Smooth muscle cell (in vitro differentiated cells): Measurements from ENCODE around the gene MCCD1. TPM values are rescaled to one million over a fixed set of nuclear protein-coding genes. Genes with fewer than 3 reads are reported as not detected.
A peak's percentile ranks its signal among the peaks of the same experiment; 100 is the strongest.

Experiments used
- DNase-seq: peaks from one replicate; lab custom pipeline; 2025; ENCODE audit not compliant: unreplicated experiment; lab: John Stamatoyannopoulos, UW
- H2AFZ ChIP-seq: fragments of 200-600 bp; sonication (generic); 2 replicates; pipeline ENCODE4 v1.6.0; 2016; ENCODE audit warnings: antibody characterized with exemption, low read depth, mild to moderate bottlenecking
- H3F3A ChIP-seq: fragments of 200-600 bp; sonication (generic); 2 replicates; pipeline ENCODE4 v1.6.0; 2017; ENCODE audit warnings: antibody characterized with exemption, low read depth
- H3K27ac ChIP-seq: fragments of 200-600 bp; sonication (generic); 2 replicates; pipeline ENCODE4 v1.5.1; 2016; ENCODE audit warnings: low read depth, mild to moderate bottlenecking
- H3K27me3 ChIP-seq: fragments of 200-600 bp; sonication (generic); 2 replicates; pipeline ENCODE4 v1.6.1; 2016; ENCODE audit warnings: low read depth, mild to moderate bottlenecking
- H3K36me3 ChIP-seq: fragments of 200-600 bp; sonication (generic); 2 replicates; pipeline ENCODE4 v1.5.1; 2016; ENCODE audit warnings: low read depth
- H3K4me1 ChIP-seq: fragments of 200-600 bp; sonication (generic); 2 replicates; pipeline ENCODE4 v1.5.1; 2016; ENCODE audit warnings: low read depth
- H3K4me2 ChIP-seq: fragments of 200-600 bp; sonication (generic); 2 replicates; pipeline ENCODE4 v1.6.0; 2016; ENCODE audit warnings: mild to moderate bottlenecking
- H3K4me3 ChIP-seq: fragments of 200-600 bp; sonication (generic); 2 replicates; pipeline ENCODE4 v1.5.1; 2016; ENCODE audit warnings: mild to moderate bottlenecking
- H3K79me2 ChIP-seq: fragments of 200-600 bp; sonication (generic); 2 replicates; pipeline ENCODE4 v1.6.0; 2016; ENCODE audit warnings: low read depth, mild to moderate bottlenecking
- H3K9ac ChIP-seq: fragments of 200-600 bp; sonication (generic); 2 replicates; pipeline ENCODE4 v1.6.0; 2016; ENCODE audit warnings: low read depth
- H3K9me3 ChIP-seq: fragments of 200-600 bp; sonication (generic); replicated peaks from 2 replicates; pipeline ENCODE4 v1.5.1; 2016; ENCODE audit warnings: low read depth
- H4K20me1 ChIP-seq: fragments of 200-600 bp; sonication (generic); 2 replicates; pipeline ENCODE4 v1.6.0; 2016; ENCODE audit warnings: low read depth
- CTCF ChIP-seq: fragments of 200-600 bp; sonication (generic); IDR thresholded peaks from 2 replicates; pipeline ENCODE4 v1.5.1; 2017; ENCODE audit warnings: borderline replicate concordance, mild to moderate bottlenecking, antibody characterized with exemption; ENCODE audit not compliant: insufficient read depth, poor library complexity, severe bottlenecking
- WGBS: methylation state at CpG from one replicate; pipeline ENCODE4 v1.1.7; 2016; ENCODE audit warnings: low lambda C conversion rate; 5-methylcytosine and 5-hydroxymethylcytosine counted together
- polyA plus RNA-seq: library from polyadenylated mRNA; unstranded; fragments of >200 nt; fragmentation: Nextera tagmentation; extraction: Ambion mirVana; gene quantifications from 2 replicates; pipeline ENCODE4 v1.2.1, GENCODE V29; 2016
- small RNA-seq: library from RNA; depleted of rRNA; stranded (forward); fragments of <200 nt; gene quantifications from one replicate; pipeline ENCODE3, GENCODE V24; 2014
- total RNA-seq: library from RNA; depleted of rRNA; stranded (reverse); fragments of >200 nt; gene quantifications from 2 replicates; pipeline ENCODE4 v1.2.3, GENCODE V29; 2014

Gene MCCD1
- total and polyA plus RNA-seq, 2 experiments from 2014 or later, result not detected

- H3K4me2 ChIP-seq, result no peak overlapping the region
- H3K9ac ChIP-seq, result no peak overlapping the region
- no peak for DNase-seq
- H3K4me1 ChIP-seq, result no peaks in the 10 kb centered on the region
- no peaks in the 10 kb centered on the region for H3F3A ChIP-seq
- H3K9me3 ChIP-seq, result no peaks in the 10 kb centered on the region
- no peak for TF ChIP-seq CTCF
- H3K4me3 ChIP-seq, result no peak overlapping the region
- no peaks in the 10 kb centered on the region for H3K36me3 ChIP-seq
- H3K27ac ChIP-seq, result no peak overlapping the region
- no peak overlapping the region for H2AFZ ChIP-seq
- 97% methylated on average over 3 of the region's 3 CpGs for WGBS
- H3K27me3 ChIP-seq, result no peaks in the 10 kb centered on the region
- H4K20me1 ChIP-seq, result no peaks in the 10 kb centered on the region
- no peaks in the 10 kb centered on the region for H3K79me2 ChIP-seq
Observed at GRCh38 chr6:31577579-31577966, 48.8 kb downstream of the MCCD1 start.

- Histone ChIP-seq H3K4me3 (no peak overlapping the region), H3K27ac (peak overlapping the region; percentile 22), H3F3A (no peaks in the 10 kb centered on the region), H3K27me3 (no peaks in the 10 kb centered on the region), H4K20me1 (no peaks in the 10 kb centered on the region), H3K36me3 (no peaks in the 10 kb centered on the region), H2AFZ (no peak overlapping the region), H3K9me3 (no peaks in the 10 kb centered on the region), H3K79me2 (no peaks in the 10 kb centered on the region), H3K4me2 (no peak overlapping the region), H3K4me1 (no peaks in the 10 kb centered on the region), H3K9ac (no peak overlapping the region)
- DNase-seq, result no peak
- no peak for TF ChIP-seq CTCF
- 73% methylated on average over 12 of the region's 12 CpGs for WGBS
Observed at GRCh38 chr6:31578184-31579118, 49.7 kb downstream of the MCCD1 start.

GRCh38 chr6:31579119-31579505 is 50.4 kb downstream of the MCCD1 start:
- no peaks in the 10 kb centered on the region for H3K9me3 ChIP-seq
- H3K27ac ChIP-seq, result no peak overlapping the region
- no peaks in the 10 kb centered on the region for H4K20me1 ChIP-seq
- no peak overlapping the region for H3K4me3 ChIP-seq
- no peaks in the 10 kb centered on the region for H3K27me3 ChIP-seq
- no peak for DNase-seq
- no peak overlapping the region for H3K4me2 ChIP-seq
- H3F3A ChIP-seq, result no peaks in the 10 kb centered on the region
- H3K79me2 ChIP-seq, result no peaks in the 10 kb centered on the region
- H3K9ac ChIP-seq, result no peak overlapping the region
- no peak for TF ChIP-seq CTCF
- no peaks in the 10 kb centered on the region for H3K36me3 ChIP-seq
- 92% methylated on average over 3 of the region's 3 CpGs for WGBS
- no peaks in the 10 kb centered on the region for H3K4me1 ChIP-seq
- no peak overlapping the region for H2AFZ ChIP-seq

Small RNA genes lying within 50 kb of the gene (small RNA-seq; reads per million reads assigned to genes)
- gene AL663061.1 (not detected), gene RF00019 (not detected), gene SNORD117 (740 reads per million, percentile 100 among the genes with 10 or more reads in this experiment), gene SNORD84 (not detected)

Other genes starting within 250 kb of the MCCD1 start
- gene HLA-B, start 171.8 kb upstream of the MCCD1 start, total RNA-seq, result 238 and 2,794 TPM in 2 replicates
- 605 and 646 TPM in 2 replicates for gene HLA-B, start 171.8 kb upstream of the MCCD1 start, polyA plus RNA-seq
- gene MICA, start 125.4 kb upstream of the MCCD1 start, total RNA-seq, result 45.8 and 54.2 TPM in 2 replicates
- 60.8 and 61.5 TPM in 2 replicates for gene MICA, start 125.4 kb upstream of the MCCD1 start, polyA plus RNA-seq
- gene MICB, start 30.8 kb upstream of the MCCD1 start, total RNA-seq, result 2.9 and 4.7 TPM in 2 replicates
- 1.4 and 2.4 TPM in 2 replicates for gene MICB, start 30.8 kb upstream of the MCCD1 start, polyA plus RNA-seq
- gene DDX39B, start 13.0 kb downstream of the MCCD1 start, total RNA-seq, result 137 and 153 TPM in 2 replicates
- gene DDX39B, start 13.0 kb downstream of the MCCD1 start, polyA plus RNA-seq, result 117 and 146 TPM in 2 replicates
- gene ATP6V1G2, start 17.6 kb downstream of the MCCD1 start, total RNA-seq, result 0.90 and 1.0 TPM in 2 replicates
- gene ATP6V1G2, start 17.6 kb downstream of the MCCD1 start, polyA plus RNA-seq, result 2.3 and 2.4 TPM in 2 replicates
- gene NFKBIL1, start 18.6 kb downstream of the MCCD1 start, total RNA-seq, result 8.1 and 28.2 TPM in 2 replicates
- gene NFKBIL1, start 18.6 kb downstream of the MCCD1 start, polyA plus RNA-seq, result 23.5 and 25.9 TPM in 2 replicates
- gene LTA, start 43.3 kb downstream of the MCCD1 start, total RNA-seq, result 1.8 TPM in 1 of 2 replicates, not detected in the other
- 0.74 TPM in 1 of 2 replicates, not detected in the other for gene LTA, start 43.3 kb downstream of the MCCD1 start, polyA plus RNA-seq
- gene TNF, start 46.6 kb downstream of the MCCD1 start, total RNA-seq, result 0.94 and 3.0 TPM in 2 replicates
- 1.5 and 2.4 TPM in 2 replicates for gene TNF, start 46.6 kb downstream of the MCCD1 start, polyA plus RNA-seq
- 1.5 TPM in 1 of 2 replicates, not detected in the other for gene LTB, start 53.5 kb downstream of the MCCD1 start, total RNA-seq
- gene LTB, start 53.5 kb downstream of the MCCD1 start, polyA plus RNA-seq, result 0.75 and 6.3 TPM in 2 replicates
- gene LST1, start 57.3 kb downstream of the MCCD1 start, total RNA-seq, result not detected in 2 replicates
- gene LST1, start 57.3 kb downstream of the MCCD1 start, polyA plus RNA-seq, result 1.4 and 1.7 TPM in 2 replicates
- gene NCR3, start 64.0 kb downstream of the MCCD1 start, total RNA-seq, result not detected in 2 replicates
- 0.22 and 0.48 TPM in 2 replicates for gene NCR3, start 64.0 kb downstream of the MCCD1 start, polyA plus RNA-seq
- not detected in 2 replicates for gene AIF1, start 86.3 kb downstream of the MCCD1 start, total RNA-seq
- not detected in 2 replicates for gene AIF1, start 86.3 kb downstream of the MCCD1 start, polyA plus RNA-seq
- gene PRRC2A, start 91.8 kb downstream of the MCCD1 start, total RNA-seq, result 44.7 and 47.6 TPM in 2 replicates
- gene PRRC2A, start 91.8 kb downstream of the MCCD1 start, polyA plus RNA-seq, result 58.0 and 75.3 TPM in 2 replicates
- gene BAG6, start 123.7 kb downstream of the MCCD1 start, total RNA-seq, result 75.9 and 123 TPM in 2 replicates
- 74.8 and 85.8 TPM in 2 replicates for gene BAG6, start 123.7 kb downstream of the MCCD1 start, polyA plus RNA-seq
- gene APOM, start 126.9 kb downstream of the MCCD1 start, total RNA-seq, result 2.3 and 2.7 TPM in 2 replicates
- 1.1 and 2.7 TPM in 2 replicates for gene APOM, start 126.9 kb downstream of the MCCD1 start, polyA plus RNA-seq
- gene C6orf47, start 131.8 kb downstream of the MCCD1 start, total RNA-seq, result 7.1 and 8.9 TPM in 2 replicates
- gene C6orf47, start 131.8 kb downstream of the MCCD1 start, polyA plus RNA-seq, result 15.5 and 20.1 TPM in 2 replicates
- 12.5 and 17.2 TPM in 2 replicates for gene GPANK1, start 136.0 kb downstream of the MCCD1 start, total RNA-seq
- 19.6 and 20.1 TPM in 2 replicates for gene GPANK1, start 136.0 kb downstream of the MCCD1 start, polyA plus RNA-seq
- 228 and 313 TPM in 2 replicates for gene CSNK2B, start 137.1 kb downstream of the MCCD1 start, total RNA-seq
- gene CSNK2B, start 137.1 kb downstream of the MCCD1 start, polyA plus RNA-seq, result 195 and 226 TPM in 2 replicates
- gene LY6G5B, start 141.0 kb downstream of the MCCD1 start, total RNA-seq, result 1.5 and 7.5 TPM in 2 replicates
- 5.6 and 16.2 TPM in 2 replicates for gene LY6G5B, start 141.0 kb downstream of the MCCD1 start, polyA plus RNA-seq
- 0.18 and 0.67 TPM in 2 replicates for gene LY6G5C, start 152.1 kb downstream of the MCCD1 start, total RNA-seq
- 3.8 and 5.2 TPM in 2 replicates for gene LY6G5C, start 152.1 kb downstream of the MCCD1 start, polyA plus RNA-seq
- gene ABHD16A, start 174.4 kb downstream of the MCCD1 start, total RNA-seq, result 24.9 and 32.8 TPM in 2 replicates
- 39.9 and 40.5 TPM in 2 replicates for gene ABHD16A, start 174.4 kb downstream of the MCCD1 start, polyA plus RNA-seq
- gene LY6G6F, start 177.9 kb downstream of the MCCD1 start, total RNA-seq, result not detected in 2 replicates
- not detected in 2 replicates for gene LY6G6F, start 177.9 kb downstream of the MCCD1 start, polyA plus RNA-seq
- gene LY6G6D, start 186.4 kb downstream of the MCCD1 start, total RNA-seq, result not detected in 2 replicates
- not detected in 2 replicates for gene LY6G6D, start 186.4 kb downstream of the MCCD1 start, polyA plus RNA-seq
- gene LY6G6C, start 192.8 kb downstream of the MCCD1 start, total RNA-seq, result 3.8 and 5.2 TPM in 2 replicates
- 3.9 and 7.2 TPM in 2 replicates for gene LY6G6C, start 192.8 kb downstream of the MCCD1 start, polyA plus RNA-seq
- gene MPIG6B, start 194.4 kb downstream of the MCCD1 start, total RNA-seq, result 0.09 TPM in 1 of 2 replicates, not detected in the other
- 1.1 TPM in 1 of 2 replicates, not detected in the other for gene MPIG6B, start 194.4 kb downstream of the MCCD1 start, polyA plus RNA-seq
- gene DDAH2, start 200.3 kb downstream of the MCCD1 start, total RNA-seq, result 62.9 and 104 TPM in 2 replicates
- 122 and 134 TPM in 2 replicates for gene DDAH2, start 200.3 kb downstream of the MCCD1 start, polyA plus RNA-seq
- gene CLIC1, start 207.6 kb downstream of the MCCD1 start, total RNA-seq, result 373 and 417 TPM in 2 replicates
- gene CLIC1, start 207.6 kb downstream of the MCCD1 start, polyA plus RNA-seq, result 610 and 628 TPM in 2 replicates
- gene MSH5, start 211.0 kb downstream of the MCCD1 start, total RNA-seq, result 10.6 and 15.4 TPM in 2 replicates
- gene MSH5, start 211.0 kb downstream of the MCCD1 start, polyA plus RNA-seq, result 4.7 and 10.5 TPM in 2 replicates
- not detected in 2 replicates for gene SAPCD1, start 233.7 kb downstream of the MCCD1 start, total RNA-seq
- 1.4 and 1.8 TPM in 2 replicates for gene SAPCD1, start 233.7 kb downstream of the MCCD1 start, polyA plus RNA-seq
- gene VWA7, start 248.4 kb downstream of the MCCD1 start, total RNA-seq, result 0.22 and 0.58 TPM in 2 replicates
- gene VWA7, start 248.4 kb downstream of the MCCD1 start, polyA plus RNA-seq, result 0.08 and 0.28 TPM in 2 replicates